ENCODE results near the gene CDKN2A. TPM values are rescaled to one million over a fixed set of nuclear protein-coding genes. Genes with fewer than 3 reads are reported as not detected.

The CDKN2A gene
- total and polyA plus RNA-seq, 9 of the 15 experiments (the other 6 are each of a cell fraction or from before 2014, with no cell fraction given) = not detected

DNA sequence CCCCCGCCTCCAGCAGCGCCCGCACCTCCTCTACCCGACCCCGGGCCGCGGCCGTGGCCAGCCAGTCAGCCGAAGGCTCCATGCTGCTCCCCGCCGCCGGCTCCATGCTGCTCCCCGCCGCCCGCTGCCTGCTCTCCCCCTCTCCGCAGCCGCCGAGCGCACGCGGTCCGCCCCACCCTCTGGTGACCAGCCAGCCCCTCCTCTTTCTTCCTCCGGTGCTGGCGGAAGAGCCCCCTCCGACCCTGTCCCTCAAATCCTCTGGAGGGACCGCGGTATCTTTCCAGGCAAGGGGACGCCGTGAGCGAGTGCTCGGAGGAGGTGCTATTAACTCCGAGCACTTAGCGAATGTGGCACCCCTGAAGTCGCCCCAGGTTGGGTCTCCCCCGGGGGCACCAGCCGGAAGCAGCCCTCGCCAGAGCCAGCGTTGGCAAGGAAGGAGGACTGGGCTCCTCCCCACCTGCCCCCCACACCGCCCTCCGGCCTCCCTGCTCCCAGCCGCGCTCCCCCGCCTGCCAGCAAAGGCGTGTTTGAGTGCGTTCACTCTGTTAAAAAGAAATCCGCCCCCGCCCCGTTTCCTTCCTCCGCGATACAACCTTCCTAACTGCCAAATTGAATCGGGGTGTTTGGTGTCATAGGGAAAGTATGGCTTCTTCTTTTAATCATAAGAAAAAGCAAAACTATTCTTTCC, 19.3 kb downstream of the CDKN2A start (continued):
- TF ChIP-seq, protein P1, sequence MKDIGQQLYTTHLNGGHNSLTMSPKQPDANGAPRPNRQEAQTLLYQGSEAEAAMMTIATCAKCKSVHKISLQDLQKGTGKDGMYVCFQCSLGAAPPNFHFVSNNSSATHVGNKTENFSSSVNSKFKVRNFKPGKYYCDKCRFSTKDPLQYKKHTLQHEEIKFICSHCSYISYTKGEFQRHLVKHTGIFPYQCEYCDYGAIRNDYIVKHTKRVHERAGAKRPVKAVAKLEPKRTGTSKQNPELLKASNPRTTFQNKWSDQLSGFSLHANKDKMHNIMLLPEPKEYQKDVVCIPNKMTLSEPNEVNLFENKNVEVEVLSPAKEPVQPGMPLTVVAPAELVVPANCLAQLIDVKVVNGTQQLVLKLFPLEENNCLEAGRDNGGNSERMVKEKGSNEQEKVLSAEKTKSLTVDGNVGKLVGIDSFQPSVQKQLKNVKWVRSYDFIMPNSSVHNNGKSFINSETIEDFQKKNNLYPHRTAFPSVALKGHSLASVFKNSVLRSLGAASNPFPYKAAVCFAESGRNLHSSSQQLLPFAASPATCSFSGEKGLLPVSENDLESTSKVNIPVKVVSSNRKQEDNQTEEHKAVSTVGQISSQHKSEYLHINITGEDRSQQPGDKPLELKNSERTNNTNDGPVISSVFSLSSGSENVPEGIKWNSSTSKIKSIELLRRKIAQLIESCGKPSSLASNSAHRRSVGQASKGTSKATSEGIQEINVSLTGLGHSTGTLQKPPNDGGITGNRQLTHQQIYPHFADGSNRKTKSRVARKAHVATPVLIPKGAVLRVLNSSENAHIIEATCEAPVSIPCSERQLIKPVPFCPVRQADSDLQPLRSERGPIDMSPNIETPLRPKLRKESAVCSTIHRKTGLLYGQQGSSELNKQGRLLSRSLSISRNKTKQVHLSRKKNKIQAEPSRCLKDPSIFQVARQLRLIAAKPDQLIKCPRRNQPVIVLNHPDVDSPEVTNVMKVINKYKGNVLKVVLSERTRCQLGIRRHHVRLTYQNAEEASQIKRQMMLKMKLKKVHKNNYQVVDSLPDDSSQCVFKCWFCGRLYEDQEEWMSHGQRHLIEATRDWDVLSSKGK (CRISPR knock-in tag; IDR thresholded peaks at IDR 0.05) = no peak
- TF ChIP-seq ZFP1 (CRISPR knock-in tag; IDR thresholded peaks at IDR 0.05) = no peak
- TF ChIP-seq CHD1 (IDR thresholded peaks at IDR 0.05; ENCODE audit: low read length) = no peak
- TF ChIP-seq NFRKB (IDR thresholded peaks at IDR 0.05; ENCODE audit: low read depth) = no peak
- no peak for TF ChIP-seq NCOA6 (IDR thresholded peaks at IDR 0.05)
- no peak for TF ChIP-seq TCF7L2 (IDR thresholded peaks at IDR 0.05; ENCODE audit: low read depth, low read length)
- TF ChIP-seq, protein P2, sequence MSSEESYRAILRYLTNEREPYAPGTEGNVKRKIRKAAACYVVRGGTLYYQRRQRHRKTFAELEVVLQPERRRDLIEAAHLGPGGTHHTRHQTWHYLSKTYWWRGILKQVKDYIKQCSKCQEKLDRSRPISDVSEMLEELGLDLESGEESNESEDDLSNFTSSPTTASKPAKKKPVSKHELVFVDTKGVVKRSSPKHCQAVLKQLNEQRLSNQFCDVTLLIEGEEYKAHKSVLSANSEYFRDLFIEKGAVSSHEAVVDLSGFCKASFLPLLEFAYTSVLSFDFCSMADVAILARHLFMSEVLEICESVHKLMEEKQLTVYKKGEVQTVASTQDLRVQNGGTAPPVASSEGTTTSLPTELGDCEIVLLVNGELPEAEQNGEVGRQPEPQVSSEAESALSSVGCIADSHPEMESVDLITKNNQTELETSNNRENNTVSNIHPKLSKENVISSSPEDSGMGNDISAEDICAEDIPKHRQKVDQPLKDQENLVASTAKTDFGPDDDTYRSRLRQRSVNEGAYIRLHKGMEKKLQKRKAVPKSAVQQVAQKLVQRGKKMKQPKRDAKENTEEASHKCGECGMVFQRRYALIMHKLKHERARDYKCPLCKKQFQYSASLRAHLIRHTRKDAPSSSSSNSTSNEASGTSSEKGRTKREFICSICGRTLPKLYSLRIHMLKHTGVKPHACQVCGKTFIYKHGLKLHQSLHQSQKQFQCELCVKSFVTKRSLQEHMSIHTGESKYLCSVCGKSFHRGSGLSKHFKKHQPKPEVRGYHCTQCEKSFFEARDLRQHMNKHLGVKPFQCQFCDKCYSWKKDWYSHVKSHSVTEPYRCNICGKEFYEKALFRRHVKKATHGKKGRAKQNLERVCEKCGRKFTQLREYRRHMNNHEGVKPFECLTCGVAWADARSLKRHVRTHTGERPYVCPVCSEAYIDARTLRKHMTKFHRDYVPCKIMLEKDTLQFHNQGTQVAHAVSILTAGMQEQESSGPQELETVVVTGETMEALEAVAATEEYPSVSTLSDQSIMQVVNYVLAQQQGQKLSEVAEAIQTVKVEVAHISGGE (CRISPR knock-in tag; IDR thresholded peaks at IDR 0.05) = no peak
- TF ChIP-seq RBM17 (IDR thresholded peaks at IDR 0.05; ENCODE audit: borderline replicate concordance, low read depth, low read length) = no peak
- no peak for TF ChIP-seq ZBTB8A (IDR thresholded peaks at IDR 0.05; ENCODE audit: partially characterized antibody)
- no peak for TF ChIP-seq PHF8 (IDR thresholded peaks at IDR 0.05; ENCODE audit: borderline replicate concordance, low read length)

All from K562 (cell line).